Cerebellar cortex (tissue), 1 donor: ENCODE measurements around the gene ZNF536.
"Not testable (repeated sequence)": the region's sequence is repeated elsewhere in the genome, so short reads cannot be mapped to it uniquely, and the experiment has no call there.

ENCODE experiments used
- DNase-seq: peaks from one replicate; pipeline ENCODE4 v3.0.0-alpha.2; 2015; ENCODE audit warnings: low spot score

The ZNF536 gene

GRCh38 chr19:30341611-30342201 lies 30.5 kb upstream of the ZNF536 start:
- DNase-seq = no peak

GRCh38 chr19:30342901-30343300 lies 29.3 kb upstream of the ZNF536 start:
- DNase-seq = no peak

GRCh38 chr19:30344446-30345425 lies 27.4 kb upstream of the ZNF536 start:
- DNase-seq = no peak

- DNase-seq = no peak
Observed at GRCh38 chr19:30345686-30346085, 26.5 kb upstream of the ZNF536 start.

GRCh38 chr19:30346468-30346867 lies 25.7 kb upstream of the ZNF536 start:
- not testable (repeated sequence) for DNase-seq

- DNase-seq = no peak
Observed at GRCh38 chr19:30349131-30349730, 23.0 kb upstream of the ZNF536 start.

GRCh38 chr19:30350692-30351663 lies 21.2 kb upstream of the ZNF536 start:
- DNase-seq = no peak

- no peak for DNase-seq
Observed at GRCh38 chr19:30351774-30352173, 20.4 kb upstream of the ZNF536 start.

- DNase-seq = no peak
Observed at GRCh38 chr19:30353394-30353945, 18.7 kb upstream of the ZNF536 start.

GRCh38 chr19:30355586-30355985 lies 16.6 kb upstream of the ZNF536 start:
- DNase-seq = no peak

- no peak for DNase-seq
Observed at GRCh38 chr19:30356951-30357579, 15.1 kb upstream of the ZNF536 start.

- no peak for DNase-seq
Observed at GRCh38 chr19:30357580-30357954, 14.6 kb upstream of the ZNF536 start.

- DNase-seq = no peak
Observed at GRCh38 chr19:30358319-30358718, 13.9 kb upstream of the ZNF536 start.

GRCh38 chr19:30358821-30359580 lies 13.2 kb upstream of the ZNF536 start:
- no peak for DNase-seq

GRCh38 chr19:30359936-30360335 lies 12.2 kb upstream of the ZNF536 start:
- DNase-seq = no peak

GRCh38 chr19:30360376-30361106 lies 11.6 kb upstream of the ZNF536 start:
- DNase-seq = no peak

- no peak for DNase-seq
Observed at GRCh38 chr19:30361107-30361447, 11.1 kb upstream of the ZNF536 start.

- no peak for DNase-seq
Observed at GRCh38 chr19:30361721-30362120, 10.5 kb upstream of the ZNF536 start.

- no peak for DNase-seq
Observed at GRCh38 chr19:30362156-30362754, 9.9 kb upstream of the ZNF536 start.
